Ishikawa (cell line): ENCODE results near the gene AGAP1.

Experiments used
- CEBPB ChIP-seq: IDR thresholded peaks from 2 replicates; pipeline ENCODE4 v1.6.1; 2012
- CREB1 ChIP-seq: IDR thresholded peaks from 2 replicates; pipeline ENCODE4 v1.6.1; 2012; ENCODE audit warnings: low read depth
- EGR1 ChIP-seq: IDR thresholded peaks from 2 replicates; pipeline ENCODE4 v1.6.1; 2012
- EP300 ChIP-seq: IDR thresholded peaks from 2 replicates; pipeline ENCODE4 v1.6.1; 2012; ENCODE audit warnings: borderline replicate concordance
- FOXM1 ChIP-seq: IDR thresholded peaks from 2 replicates; pipeline ENCODE4 v1.6.1; 2012; ENCODE audit warnings: low read depth, borderline replicate concordance
- RAD21 ChIP-seq: IDR thresholded peaks from 2 replicates; pipeline ENCODE4 v1.6.1; 2012; ENCODE audit warnings: low read depth
- TAF1 ChIP-seq: IDR thresholded peaks from 2 replicates; pipeline ENCODE4 v1.6.1; 2012; ENCODE audit warnings: low read depth, mild to moderate bottlenecking
- TCF12 ChIP-seq: IDR thresholded peaks from 2 replicates; pipeline ENCODE4 v1.6.1; 2012; ENCODE audit warnings: low read depth
- TEAD4 ChIP-seq: IDR thresholded peaks from 2 replicates; pipeline ENCODE4 v1.6.1; 2012
- YY1 ChIP-seq: IDR thresholded peaks from 2 replicates; pipeline ENCODE4 v1.6.1; 2012; ENCODE audit warnings: low read depth
- ZBTB7A ChIP-seq: IDR thresholded peaks from 2 replicates; pipeline ENCODE4 v1.6.1; 2012; ENCODE audit warnings: low read depth
- TF ChIP-seq, protein P1 (sequence below): IDR thresholded peaks from 2 replicates; pipeline ENCODE4 v1.6.1; 2012
- TF ChIP-seq, protein P2 (sequence below): IDR thresholded peaks from 2 replicates; pipeline ENCODE4 v1.6.1; 2012; ENCODE audit warnings: low read depth, mild to moderate bottlenecking
- TF ChIP-seq, protein P3 (sequence below): IDR thresholded peaks from 2 replicates; pipeline ENCODE4 v1.6.1; 2012

DNA sequence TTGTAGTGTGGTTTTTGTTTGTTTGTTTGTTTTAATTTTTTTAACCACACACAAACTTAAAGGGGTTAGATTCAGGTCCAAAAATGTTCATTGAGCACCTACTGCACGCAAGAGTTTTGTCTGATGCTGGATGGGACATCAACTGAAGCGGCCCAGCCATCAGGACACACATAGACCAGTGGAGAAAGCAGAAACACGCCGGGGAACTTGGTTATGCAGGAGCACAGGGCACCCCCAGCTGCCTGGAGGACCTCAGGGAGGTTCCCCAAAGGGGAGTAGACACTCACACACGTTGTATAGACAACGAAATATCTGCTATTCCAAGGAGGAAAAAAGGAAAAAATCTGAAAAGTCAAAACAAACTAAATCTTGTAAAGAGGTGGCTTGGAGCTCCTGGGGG lies 482.7 kb downstream of the AGAP1 start:
- no peak for TF ChIP-seq EP300
- TF ChIP-seq TAF1: no peak
- TF ChIP-seq, protein P1, sequence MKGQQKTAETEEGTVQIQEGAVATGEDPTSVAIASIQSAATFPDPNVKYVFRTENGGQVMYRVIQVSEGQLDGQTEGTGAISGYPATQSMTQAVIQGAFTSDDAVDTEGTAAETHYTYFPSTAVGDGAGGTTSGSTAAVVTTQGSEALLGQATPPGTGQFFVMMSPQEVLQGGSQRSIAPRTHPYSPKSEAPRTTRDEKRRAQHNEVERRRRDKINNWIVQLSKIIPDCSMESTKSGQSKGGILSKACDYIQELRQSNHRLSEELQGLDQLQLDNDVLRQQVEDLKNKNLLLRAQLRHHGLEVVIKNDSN: no peak
- no peak for TF ChIP-seq TEAD4
- no peak for TF ChIP-seq CREB1
- no peak for TF ChIP-seq FOXM1
- TF ChIP-seq, protein P2, sequence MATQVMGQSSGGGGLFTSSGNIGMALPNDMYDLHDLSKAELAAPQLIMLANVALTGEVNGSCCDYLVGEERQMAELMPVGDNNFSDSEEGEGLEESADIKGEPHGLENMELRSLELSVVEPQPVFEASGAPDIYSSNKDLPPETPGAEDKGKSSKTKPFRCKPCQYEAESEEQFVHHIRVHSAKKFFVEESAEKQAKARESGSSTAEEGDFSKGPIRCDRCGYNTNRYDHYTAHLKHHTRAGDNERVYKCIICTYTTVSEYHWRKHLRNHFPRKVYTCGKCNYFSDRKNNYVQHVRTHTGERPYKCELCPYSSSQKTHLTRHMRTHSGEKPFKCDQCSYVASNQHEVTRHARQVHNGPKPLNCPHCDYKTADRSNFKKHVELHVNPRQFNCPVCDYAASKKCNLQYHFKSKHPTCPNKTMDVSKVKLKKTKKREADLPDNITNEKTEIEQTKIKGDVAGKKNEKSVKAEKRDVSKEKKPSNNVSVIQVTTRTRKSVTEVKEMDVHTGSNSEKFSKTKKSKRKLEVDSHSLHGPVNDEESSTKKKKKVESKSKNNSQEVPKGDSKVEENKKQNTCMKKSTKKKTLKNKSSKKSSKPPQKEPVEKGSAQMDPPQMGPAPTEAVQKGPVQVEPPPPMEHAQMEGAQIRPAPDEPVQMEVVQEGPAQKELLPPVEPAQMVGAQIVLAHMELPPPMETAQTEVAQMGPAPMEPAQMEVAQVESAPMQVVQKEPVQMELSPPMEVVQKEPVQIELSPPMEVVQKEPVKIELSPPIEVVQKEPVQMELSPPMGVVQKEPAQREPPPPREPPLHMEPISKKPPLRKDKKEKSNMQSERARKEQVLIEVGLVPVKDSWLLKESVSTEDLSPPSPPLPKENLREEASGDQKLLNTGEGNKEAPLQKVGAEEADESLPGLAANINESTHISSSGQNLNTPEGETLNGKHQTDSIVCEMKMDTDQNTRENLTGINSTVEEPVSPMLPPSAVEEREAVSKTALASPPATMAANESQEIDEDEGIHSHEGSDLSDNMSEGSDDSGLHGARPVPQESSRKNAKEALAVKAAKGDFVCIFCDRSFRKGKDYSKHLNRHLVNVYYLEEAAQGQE: no peak
- TF ChIP-seq TCF12: no peak
- no peak for TF ChIP-seq RAD21
- TF ChIP-seq, protein P3, sequence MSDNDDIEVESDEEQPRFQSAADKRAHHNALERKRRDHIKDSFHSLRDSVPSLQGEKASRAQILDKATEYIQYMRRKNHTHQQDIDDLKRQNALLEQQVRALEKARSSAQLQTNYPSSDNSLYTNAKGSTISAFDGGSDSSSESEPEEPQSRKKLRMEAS: no peak
- TF ChIP-seq CEBPB: no peak
- no peak for TF ChIP-seq ZBTB7A
- no peak for TF ChIP-seq YY1
- no peak for TF ChIP-seq EGR1
